A673 (cell line): ENCODE data around the gene ADAT2. TPM values are rescaled to one million over a fixed set of nuclear protein-coding genes. Genes with fewer than 3 reads are reported as not detected.

Source experiments
- BruUV-seq: library from RNA; stranded (reverse); fragments of 400-500 nt; replicated peaks from 2 replicates; lab custom pipeline; 2021; lab: Mats Ljungman, UMichigan
- CTCF ChIA-PET: fragments of 300-600 bp; sonication (Branson Sonifier 250); formaldehyde crosslinking; loops from one replicate; lab custom pipeline; 2022; ENCODE audit warnings: antibody characterized with exemption; lab: Charles Lee
- POLR2A ChIA-PET: fragments of 300-600 bp; sonication (Branson Sonifier 250); formaldehyde crosslinking; loops from one replicate; lab custom pipeline; 2022; ENCODE audit warnings: antibody characterized with exemption; ENCODE audit not compliant: low non-redundant PET; lab: Charles Lee
- DNase-seq: peaks from one replicate; pipeline ENCODE4 v3.0.0-alpha.2; 2015; ENCODE audit warnings: low spot score
- H3K27ac ChIP-seq: fragments of 200-600 bp; sonication (generic); 2 replicates; pipeline ENCODE4 v1.5.1; 2016; ENCODE audit warnings: mixed run types, low read depth, mild to moderate bottlenecking, mixed read lengths, antibody characterized with exemption, low read length; ENCODE audit not compliant: poor library complexity, severe bottlenecking
- H3K27me3 ChIP-seq: fragments of 200-600 bp; sonication (generic); replicated peaks from 2 replicates; pipeline ENCODE4 v1.6.1; 2017; ENCODE audit warnings: mixed run types, low read depth, mild to moderate bottlenecking, mixed read lengths, antibody characterized with exemption, low read length; ENCODE audit not compliant: insufficient read depth, poor library complexity
- H3K36me3 ChIP-seq: fragments of 200-600 bp; sonication (generic); 2 replicates; pipeline ENCODE4 v1.6.1; 2016; ENCODE audit warnings: mixed run types, mild to moderate bottlenecking, mixed read lengths, antibody characterized with exemption, low read length; ENCODE audit not compliant: insufficient read depth, poor library complexity, severe bottlenecking
- H3K4me1 ChIP-seq: fragments of 200-600 bp; sonication (generic); 2 replicates; pipeline ENCODE4 v1.6.1; 2017; ENCODE audit warnings: mixed run types, mild to moderate bottlenecking, mixed read lengths, antibody characterized with exemption, low read length; ENCODE audit not compliant: insufficient read depth, poor library complexity, severe bottlenecking
- H3K4me3 ChIP-seq: fragments of 200-600 bp; sonication (generic); 2 replicates; pipeline ENCODE4 v1.5.1; 2016; ENCODE audit warnings: low read depth, mixed run types, mild to moderate bottlenecking, mixed read lengths, low read length; ENCODE audit not compliant: poor library complexity, severe bottlenecking
- H3K9me3 ChIP-seq: fragments of 200-600 bp; sonication (generic); 2 replicates; pipeline ENCODE4 v1.6.1; 2016; ENCODE audit warnings: mixed run types, low read depth, mild to moderate bottlenecking, mixed read lengths, antibody characterized with exemption, low read length; ENCODE audit not compliant: poor library complexity, severe bottlenecking
- CTCF ChIP-seq: fragments of 300-800, 200-600 bp; sonication (generic); conservative IDR thresholded peaks from 2 replicates; pipeline ENCODE4 v1.5.1; 2017; ENCODE audit warnings: low read depth, mild to moderate bottlenecking, antibody characterized with exemption, low read length, moderate library complexity, mixed read lengths
- EZH2 ChIP-seq: fragments of 200-600 bp; sonication (generic); IDR thresholded peaks from 2 replicates; pipeline ENCODE4 v1.6.1; 2017; ENCODE audit warnings: borderline replicate concordance, low read depth, mild to moderate bottlenecking, mixed read lengths, antibody characterized with exemption, low read length; ENCODE audit not compliant: poor library complexity, severe bottlenecking
- intact Hi-C: fragments of 100-400 bp; cut with micrococcal nuclease; formaldehyde crosslinking; loops from one replicate; pipeline ENCODE4 v1.10.0; 2022; ENCODE audit not compliant: unreplicated experiment
- total RNA-seq: library from RNA; stranded (reverse); gene quantifications from 2 replicates; pipeline ENCODE4 v1.2.3, GENCODE V29; 2021

Gene ADAT2
- total RNA-seq, 1 experiment from 2014 or later, result 9.9 TPM

DNA sequence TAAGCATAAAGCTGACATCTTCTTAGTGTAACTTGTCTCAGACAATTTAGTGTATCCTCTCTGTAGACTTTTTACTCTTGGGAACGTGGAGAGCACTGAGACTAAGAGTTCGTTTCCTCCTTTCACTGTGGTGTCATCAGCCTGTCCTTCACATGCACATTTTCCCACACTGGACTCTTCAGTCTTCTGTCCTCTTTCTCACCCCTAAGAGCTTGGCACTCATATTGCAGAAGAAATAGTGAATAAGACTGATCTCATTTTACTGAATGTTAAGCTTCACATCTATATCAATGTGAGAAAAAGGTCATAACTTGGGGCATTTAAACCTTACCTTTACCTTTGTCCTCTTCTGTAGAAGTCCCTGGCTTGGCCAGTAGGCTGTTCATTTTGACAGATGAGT, 35.5 kb upstream of the ADAT2 start:
- Histone ChIP-seq H3K27me3 (no peaks in the 10 kb centered on the region), H3K36me3 (no peaks in the 10 kb centered on the region), H3K27ac (no peak overlapping the region), H3K4me1 (no peaks in the 10 kb centered on the region), H3K9me3 (no peaks in the 10 kb centered on the region), H3K4me3 (no peak overlapping the region)
- no TSS peak for BruUV-seq
- intact Hi-C loops, result no loop called here
- POLR2A ChIA-PET, result no interaction called here
- CTCF ChIA-PET, result no interaction called here
- no peak for DNase-seq
- TF ChIP-seq EZH2, result no peak
- TF ChIP-seq CTCF, result no peak

GRCh38 chr6:143482593-143482992, 32.1 kb upstream of the ADAT2 start:
- no peak for TF ChIP-seq EZH2
- no peak for TF ChIP-seq CTCF
- no peaks in the 10 kb centered on the region for H3K36me3 ChIP-seq
- ChIA-PET POLR2A (no interaction called here), CTCF (no interaction called here)
- no TSS peak for BruUV-seq
- no peak overlapping the region for H3K27ac ChIP-seq
- intact Hi-C loops, result no loop called here
- no peaks in the 10 kb centered on the region for H3K4me1 ChIP-seq
- no peaks in the 10 kb centered on the region for H3K9me3 ChIP-seq
- no peak overlapping the region for H3K4me3 ChIP-seq
- no peak for DNase-seq
- no peaks in the 10 kb centered on the region for H3K27me3 ChIP-seq

DNA sequence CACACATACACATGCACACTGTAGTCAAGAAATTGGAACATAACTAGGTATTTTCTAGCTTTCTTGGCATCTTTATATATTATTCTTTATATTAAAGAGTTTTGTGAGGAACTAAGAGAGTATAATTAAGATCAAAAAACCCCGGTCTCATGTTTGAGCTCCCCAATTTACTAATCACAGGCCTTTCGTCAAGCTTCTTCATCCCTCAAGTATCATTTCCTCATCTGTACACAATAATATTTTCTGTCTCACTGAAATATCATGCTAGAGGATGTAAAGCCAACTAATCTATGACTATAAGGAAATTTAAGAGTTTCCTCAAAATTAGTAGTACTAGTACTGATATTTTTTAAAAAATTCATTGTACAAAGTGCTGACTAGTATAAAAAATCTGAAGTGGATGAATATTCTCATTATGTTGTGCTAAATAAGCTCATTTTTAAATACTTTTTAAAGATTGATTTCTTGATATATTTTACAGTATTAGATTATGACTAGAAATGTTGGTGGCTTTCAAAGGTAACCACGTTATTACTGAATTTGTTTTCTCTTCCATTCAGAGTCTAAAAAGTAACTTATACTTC, 28.1 kb upstream of the ADAT2 start:
- DNase-seq, result no peak
- ChIA-PET CTCF (no interaction called here), POLR2A (no interaction called here)
- BruUV-seq, result no TSS peak
- Histone ChIP-seq H3K36me3 (no peaks in the 10 kb centered on the region), H3K4me1 (no peaks in the 10 kb centered on the region), H3K27me3 (no peaks in the 10 kb centered on the region), H3K9me3 (no peaks in the 10 kb centered on the region), H3K27ac (no peak overlapping the region), H3K4me3 (no peak overlapping the region)
- intact Hi-C loops, result no loop called here
- TF ChIP-seq EZH2 (no peak), CTCF (no peak)
